ENCODE data around the gene FBXL14. TPM values are rescaled to one million over a fixed set of nuclear protein-coding genes. Genes with fewer than 3 reads are reported as not detected.
A peak's percentile ranks its signal among the peaks of the same experiment; 100 is the strongest.
"Not testable (repeated sequence)": the region's sequence is repeated elsewhere in the genome, so short reads cannot be mapped to it uniquely, and the experiment has no call there.

Gene FBXL14
- total RNA-seq, 1 donor from 2014 or later: 33.7 TPM

- TF ChIP-seq, protein P1, sequence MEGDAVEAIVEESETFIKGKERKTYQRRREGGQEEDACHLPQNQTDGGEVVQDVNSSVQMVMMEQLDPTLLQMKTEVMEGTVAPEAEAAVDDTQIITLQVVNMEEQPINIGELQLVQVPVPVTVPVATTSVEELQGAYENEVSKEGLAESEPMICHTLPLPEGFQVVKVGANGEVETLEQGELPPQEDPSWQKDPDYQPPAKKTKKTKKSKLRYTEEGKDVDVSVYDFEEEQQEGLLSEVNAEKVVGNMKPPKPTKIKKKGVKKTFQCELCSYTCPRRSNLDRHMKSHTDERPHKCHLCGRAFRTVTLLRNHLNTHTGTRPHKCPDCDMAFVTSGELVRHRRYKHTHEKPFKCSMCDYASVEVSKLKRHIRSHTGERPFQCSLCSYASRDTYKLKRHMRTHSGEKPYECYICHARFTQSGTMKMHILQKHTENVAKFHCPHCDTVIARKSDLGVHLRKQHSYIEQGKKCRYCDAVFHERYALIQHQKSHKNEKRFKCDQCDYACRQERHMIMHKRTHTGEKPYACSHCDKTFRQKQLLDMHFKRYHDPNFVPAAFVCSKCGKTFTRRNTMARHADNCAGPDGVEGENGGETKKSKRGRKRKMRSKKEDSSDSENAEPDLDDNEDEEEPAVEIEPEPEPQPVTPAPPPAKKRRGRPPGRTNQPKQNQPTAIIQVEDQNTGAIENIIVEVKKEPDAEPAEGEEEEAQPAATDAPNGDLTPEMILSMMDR (conservative IDR thresholded peaks at IDR 0.05): no peak
- Mint-ChIP-seq H3K4me3 (no peak overlapping the region), H3K9me3 (no peaks in the 10 kb centered on the region), H3K27ac (ENCODE audit: unreplicated experiment) (no peak overlapping the region), H3K4me1 (peaks cover 32% of the 10 kb centered on the region), H3K36me3 (ENCODE audit: low read depth) (no peaks in the 10 kb centered on the region), H3K27me3 (ENCODE audit: low read depth) (no peaks in the 10 kb centered on the region)
- DNase-seq (ENCODE audit: low read depth, low spot score): no peak
Observed at GRCh38 chr12:1564067-1564466, 30.3 kb downstream of the FBXL14 start.

DNA sequence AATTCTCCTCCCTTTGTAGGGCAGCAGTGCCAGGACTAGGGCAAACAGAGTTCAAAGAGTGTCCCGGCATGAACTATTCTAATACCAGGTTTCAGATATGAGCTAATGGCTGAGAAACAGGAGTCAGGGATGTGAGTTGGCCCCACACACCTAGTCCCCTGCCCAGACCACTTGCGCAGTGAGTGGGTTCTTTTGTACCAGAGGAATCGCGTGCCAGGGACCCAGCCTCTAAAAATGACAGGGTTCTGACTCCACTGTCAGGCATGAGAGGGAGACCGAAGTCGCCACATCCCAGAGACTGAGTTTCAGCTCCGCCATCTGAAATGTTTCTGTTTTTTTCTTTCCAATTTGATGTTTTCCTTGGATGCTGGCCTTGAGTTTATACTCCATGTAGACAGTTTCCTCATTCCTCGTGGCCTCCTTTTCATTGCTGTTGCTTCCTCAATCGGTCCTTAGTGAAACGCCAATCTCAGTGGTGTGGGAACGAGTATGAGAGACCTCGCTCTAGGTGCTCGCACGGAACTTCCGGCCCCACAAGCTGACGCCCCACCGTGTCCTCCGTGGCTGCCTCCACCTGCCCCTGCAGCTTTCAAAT is 31.5 kb downstream of the FBXL14 start:
- Mint-ChIP-seq H3K36me3 (ENCODE audit: low read depth) (peaks cover 3% of the 10 kb centered on the region), H3K4me3 (no peak overlapping the region), H3K9me3 (no peaks in the 10 kb centered on the region), H3K27me3 (ENCODE audit: low read depth) (no peaks in the 10 kb centered on the region), H3K27ac (ENCODE audit: unreplicated experiment) (no peak overlapping the region), H3K4me1 (peaks cover 32% of the 10 kb centered on the region)
- TF ChIP-seq, protein P1 (conservative IDR thresholded peaks at IDR 0.05): no peak
- no peak for DNase-seq (ENCODE audit: low read depth, low spot score)

DNA sequence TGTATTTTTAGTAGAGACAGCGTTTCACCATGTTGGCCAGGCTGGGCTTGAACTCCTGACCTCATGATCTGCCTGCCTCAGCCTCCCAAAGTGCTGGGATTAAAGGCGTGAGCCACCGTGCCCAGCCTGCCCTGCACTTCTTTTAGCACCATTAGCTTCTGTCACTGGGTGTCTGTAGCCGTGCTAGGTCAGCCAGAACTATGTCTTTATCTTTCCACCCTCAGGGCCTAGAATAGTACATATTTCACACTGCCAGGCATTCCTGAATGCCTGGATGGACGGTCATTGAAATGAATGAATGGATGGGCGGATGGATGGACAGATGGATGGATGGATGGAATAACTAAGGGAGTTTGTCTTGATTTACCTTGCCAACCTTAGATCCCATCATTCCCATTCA is 33.7 kb downstream of the FBXL14 start:
- peaks cover 19% of the 10 kb centered on the region for H3K4me1 Mint-ChIP-seq
- H3K27ac Mint-ChIP-seq (ENCODE audit: unreplicated experiment): peak overlapping the region; percentile 41
- no peak for DNase-seq (ENCODE audit: low read depth, low spot score)
- no peaks in the 10 kb centered on the region for H3K27me3 Mint-ChIP-seq (ENCODE audit: low read depth)
- H3K36me3 Mint-ChIP-seq (ENCODE audit: low read depth): peaks cover 5% of the 10 kb centered on the region
- H3K9me3 Mint-ChIP-seq: peaks cover 2% of the 10 kb centered on the region
- H3K4me3 Mint-ChIP-seq: no peak overlapping the region
- TF ChIP-seq, protein P1 (conservative IDR thresholded peaks at IDR 0.05): no peak

- no peak for DNase-seq (ENCODE audit: low read depth, low spot score)
- Mint-ChIP-seq H3K4me1 (peaks cover 17% of the 10 kb centered on the region), H3K27me3 (ENCODE audit: low read depth) (no peaks in the 10 kb centered on the region), H3K9me3 (peaks cover 2% of the 10 kb centered on the region), H3K27ac (ENCODE audit: unreplicated experiment) (no peak overlapping the region), H3K36me3 (ENCODE audit: low read depth) (peaks cover 5% of the 10 kb centered on the region), H3K4me3 (no peak overlapping the region)
- TF ChIP-seq, protein P1 (conservative IDR thresholded peaks at IDR 0.05): no peak
Observed at GRCh38 chr12:1559676-1560091, 34.7 kb downstream of the FBXL14 start.

DNA sequence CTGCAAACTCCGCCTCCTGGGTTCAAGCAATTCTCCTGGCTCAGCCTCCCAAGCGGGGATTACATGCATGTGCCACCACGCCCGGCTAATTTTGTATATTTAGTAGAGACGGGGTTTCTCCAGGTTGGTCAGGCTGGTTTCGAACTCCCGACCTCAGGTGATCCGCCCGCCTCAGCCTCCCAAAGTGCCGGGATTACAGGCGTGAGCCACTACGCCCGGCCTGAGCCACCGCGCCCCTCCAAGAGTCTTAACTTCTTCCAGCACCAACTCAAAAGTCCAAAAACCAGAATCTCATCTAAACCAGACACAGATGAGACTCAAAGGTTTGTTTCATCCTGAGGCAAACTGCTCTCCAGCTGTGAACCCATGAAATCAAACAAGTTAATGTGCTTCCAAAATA is 36.3 kb downstream of the FBXL14 start:
- not testable (repeated sequence) for DNase-seq (ENCODE audit: low read depth, low spot score); H3K9me3 Mint-ChIP-seq; H3K36me3 Mint-ChIP-seq (ENCODE audit: low read depth); H3K27ac Mint-ChIP-seq (ENCODE audit: unreplicated experiment); H3K27me3 Mint-ChIP-seq (ENCODE audit: low read depth); H3K4me3 Mint-ChIP-seq
- peaks cover 17% of the 10 kb centered on the region for H3K4me1 Mint-ChIP-seq

DNA sequence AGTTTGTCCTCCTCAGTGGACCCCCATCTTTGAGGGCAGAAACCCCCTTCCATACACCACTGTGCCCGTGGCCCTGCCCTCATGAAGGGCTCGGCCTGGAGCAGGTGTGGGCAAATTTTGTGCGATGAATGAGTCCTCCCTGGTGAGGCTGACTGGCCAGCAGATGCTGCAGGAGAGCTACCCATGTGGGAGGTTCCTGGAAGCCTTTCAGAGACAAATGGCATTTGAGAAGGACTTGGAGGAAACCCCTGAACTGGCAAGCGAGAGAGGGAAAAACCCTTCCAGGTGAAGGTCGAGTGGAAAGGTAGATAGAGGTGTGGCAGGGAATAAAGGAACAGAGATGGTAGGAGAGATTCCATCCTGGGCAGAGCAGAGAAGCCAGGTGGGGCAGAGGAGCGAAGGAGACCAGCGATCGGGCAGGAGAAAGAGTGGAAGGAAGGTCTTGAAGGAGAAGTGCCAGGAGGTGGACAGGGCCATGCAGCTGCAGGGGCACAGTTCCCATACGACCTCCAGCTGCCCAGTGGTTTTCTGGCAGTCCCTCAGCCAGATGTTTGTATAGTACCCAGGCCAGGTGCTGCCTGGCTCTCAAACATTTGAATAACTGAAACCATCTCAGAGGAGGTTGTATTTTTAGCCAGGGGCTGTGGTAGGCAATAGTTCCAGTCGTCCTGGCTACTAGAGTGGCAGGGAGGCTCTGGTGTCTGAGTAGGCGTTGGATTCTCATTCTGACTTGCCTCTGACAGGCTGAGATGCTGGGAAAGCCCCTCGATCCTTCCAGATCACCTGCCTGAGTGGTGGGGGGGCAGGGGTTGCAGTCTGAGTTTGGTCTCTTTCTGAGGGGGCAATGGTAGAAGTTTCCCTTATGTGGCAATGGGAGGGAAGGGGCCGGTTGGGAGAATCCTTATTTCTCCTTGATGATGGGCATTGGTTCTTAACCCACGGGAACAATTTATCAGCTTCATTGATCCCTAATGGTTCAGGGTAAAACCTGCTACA is 40.1 kb downstream of the FBXL14 start:
- H3K36me3 Mint-ChIP-seq (ENCODE audit: low read depth): peaks cover 5% of the 10 kb centered on the region
- H3K27me3 Mint-ChIP-seq (ENCODE audit: low read depth): no peaks in the 10 kb centered on the region
- peaks cover 6% of the 10 kb centered on the region for H3K4me1 Mint-ChIP-seq
- no peak overlapping the region for H3K4me3 Mint-ChIP-seq
- TF ChIP-seq, protein P1 (conservative IDR thresholded peaks at IDR 0.05): no peak
- peaks cover 2% of the 10 kb centered on the region for H3K9me3 Mint-ChIP-seq
- H3K27ac Mint-ChIP-seq (ENCODE audit: unreplicated experiment): no peak overlapping the region
- DNase-seq (ENCODE audit: low read depth, low spot score): no peak
